Spinal cord (tissue), 10 donors: ENCODE data around the gene FAM185A. TPM values are rescaled to one million over a fixed set of nuclear protein-coding genes. Genes with fewer than 3 reads are reported as not detected.
A peak's percentile ranks its signal among the peaks of the same experiment; 100 is the strongest.
"Not testable (repeated sequence)": the region's sequence is repeated elsewhere in the genome, so short reads cannot be mapped to it uniquely, and the experiment has no call there.

Experiments used
- DNase-seq, 6 donors: peaks; one replicate each; pipeline versions ENCODE4 v3.0.0 to v3.0.0-alpha.2; 2013 to 2015; ENCODE audit warnings: low spot score in 6 of 6, low read depth in 4 of 6
- H3K27ac ChIP-seq: one replicate; pipeline ENCODE4 v1.5.1; 2013; ENCODE audit warnings: low read depth, low read length, control low read depth
- H3K27me3 ChIP-seq: one replicate; pipeline ENCODE4 v1.6.1; 2013; ENCODE audit warnings: low read length; ENCODE audit not compliant: control insufficient read depth, insufficient read depth
- H3K36me3 ChIP-seq: one replicate; pipeline ENCODE4 v1.6.1; 2013; ENCODE audit warnings: low read length; ENCODE audit not compliant: control insufficient read depth, insufficient read depth
- H3K4me1 ChIP-seq: one replicate; pipeline ENCODE4 v1.6.1; 2013; ENCODE audit warnings: low read length; ENCODE audit not compliant: control insufficient read depth, insufficient read depth
- H3K4me3 ChIP-seq: one replicate; pipeline ENCODE4 v1.5.1; 2013; ENCODE audit warnings: low read depth, low read length, control low read depth
- H3K9me3 ChIP-seq: one replicate; pipeline ENCODE4 v1.6.1; 2013; ENCODE audit warnings: low read length; ENCODE audit not compliant: control insufficient read depth, insufficient read depth
- WGBS: methylation state at CpG from one replicate; pipeline ENCODE4 v1.1.5; 2013; ENCODE audit warnings: missing lambda C conversion rate; ENCODE audit not compliant: insufficient coverage; 5-methylcytosine and 5-hydroxymethylcytosine counted together
- polyA plus RNA-seq, 2 donors: library from polyadenylated mRNA; unstranded; fragments of 120-200 nt; gene quantifications; one replicate each; pipeline ENCODE4 v1.2.1, GENCODE V29; 2013; ENCODE audit not compliant: insufficient read length in 2 of 2
- total RNA-seq, 2 donors: library from RNA; depleted of rRNA in 1 of 2; stranded (reverse); fragments of 120-200 nt in 1 of 2; fragments of >200 nt in 1 of 2; gene quantifications; one replicate each; pipeline versions ENCODE4 v1.2.3 to v1.2.4, GENCODE V29; 2013 to 2014
- donor health status: healthy.

The FAM185A gene
- total and polyA plus RNA-seq, 4 donors = 9.5 to 14.8 (median 13.0) TPM

DNA sequence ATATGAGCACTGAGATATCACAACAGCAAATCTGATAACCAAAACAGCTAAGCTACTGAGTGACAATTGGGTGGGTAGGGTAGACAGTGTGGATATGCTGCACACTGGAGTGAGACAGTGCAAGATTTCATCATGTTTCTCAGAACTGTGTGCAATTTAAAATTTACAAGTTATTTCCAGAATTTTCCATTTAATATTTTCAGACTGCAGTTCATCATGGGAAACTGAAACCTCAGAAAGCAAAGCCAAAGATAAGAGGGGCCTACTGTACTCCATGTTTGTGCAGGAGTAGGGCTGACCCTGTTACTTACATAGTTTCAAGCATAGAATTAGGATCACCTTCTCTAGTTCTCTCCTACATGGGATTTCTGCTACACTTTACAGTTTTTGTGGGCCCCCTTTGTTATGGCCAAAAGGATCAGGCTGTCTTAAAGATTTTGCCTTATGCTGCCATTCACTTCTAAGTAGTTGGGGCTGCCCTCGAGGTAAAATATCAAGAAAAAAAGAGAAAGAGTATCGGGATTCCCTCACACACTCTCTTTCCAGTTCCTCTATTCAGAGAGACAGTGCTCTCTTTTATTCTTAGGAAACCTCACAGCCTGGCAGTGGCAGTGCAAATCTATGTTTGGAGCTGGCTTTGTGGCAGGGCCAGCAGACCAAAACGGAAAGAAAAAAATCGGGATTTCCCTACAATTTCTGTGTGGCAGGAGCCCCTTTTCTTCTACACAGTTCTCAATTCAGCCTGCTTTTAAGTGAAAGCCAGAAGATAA lies 6.6 kb upstream of the FAM185A start:
- not testable (repeated sequence) for H3K4me1 ChIP-seq, H3K9me3 ChIP-seq, H3K27me3 ChIP-seq, H3K4me3 ChIP-seq, H3K36me3 ChIP-seq
- no CpG with 5 or more reads among the region's 4 CpGs for WGBS
- H3K27ac ChIP-seq = peak overlapping the region; percentile 84
- peak in 2 of 6 donors; percentile 21 to 24 for DNase-seq

DNA sequence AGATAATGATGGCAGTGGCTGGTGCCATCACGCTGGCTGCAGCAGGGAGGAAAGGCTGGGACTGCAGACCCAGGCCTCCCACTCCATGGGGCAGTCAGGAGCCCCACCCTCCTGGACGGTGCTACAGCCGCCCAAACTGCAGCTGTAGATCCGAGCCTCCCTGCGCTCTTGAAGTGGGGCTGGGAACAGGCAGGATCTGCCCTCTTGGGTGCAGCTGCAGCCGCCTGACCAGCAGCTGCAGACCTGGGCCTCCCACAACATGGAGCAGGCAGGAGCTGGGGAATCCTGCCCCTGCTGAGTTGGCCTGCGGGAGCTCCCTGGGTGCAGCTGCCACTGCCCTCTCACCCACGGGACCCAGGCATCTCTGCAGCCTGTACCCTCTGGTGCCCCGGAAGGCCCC lies 4.9 kb upstream of the FAM185A start:
- not testable (repeated sequence) for H3K4me1 ChIP-seq, H3K4me3 ChIP-seq, H3K9me3 ChIP-seq, H3K27ac ChIP-seq, H3K27me3 ChIP-seq, DNase-seq, H3K36me3 ChIP-seq
- 61% methylated on average over 4 of the region's 9 CpGs for WGBS

DNA sequence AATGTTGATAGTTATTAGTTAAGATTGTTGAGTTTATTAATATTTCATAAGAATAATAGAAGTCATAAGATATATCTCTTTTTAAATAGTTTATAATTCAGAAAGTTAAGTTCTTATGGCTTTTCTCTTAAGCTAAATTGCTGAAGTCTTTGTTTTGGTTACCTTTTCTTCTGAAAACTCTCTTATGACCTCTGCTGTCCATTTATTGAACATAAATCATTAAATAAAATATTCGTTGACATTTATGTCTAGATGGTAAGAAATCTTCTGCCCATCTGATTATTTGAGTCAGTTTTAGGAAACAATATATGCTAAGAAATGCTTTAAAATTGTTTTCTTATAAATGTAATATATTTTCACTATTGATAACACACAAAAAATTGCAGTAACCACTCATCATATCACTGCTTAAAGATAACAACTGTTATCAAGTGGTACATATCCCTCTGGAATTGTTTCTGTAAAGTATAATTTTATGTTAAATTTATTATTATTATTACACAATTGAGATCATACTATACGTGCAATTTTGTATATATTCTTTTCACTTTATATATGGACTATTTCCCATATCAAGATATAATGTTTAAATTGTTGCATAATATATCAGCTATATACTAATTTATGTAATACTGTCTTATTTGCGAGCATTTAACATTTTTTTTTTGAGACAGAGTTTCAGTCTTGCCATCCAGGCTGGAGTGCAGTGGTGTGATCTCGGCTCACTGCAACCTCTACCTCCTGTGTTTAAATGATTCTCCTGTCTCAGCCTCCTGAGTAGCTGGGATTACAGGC lies 3.1 kb upstream of the FAM185A start:
- H3K4me3 ChIP-seq, H3K36me3 ChIP-seq, H3K4me1 ChIP-seq, H3K27me3 ChIP-seq, H3K27ac ChIP-seq, H3K9me3 ChIP-seq, DNase-seq: not testable (repeated sequence)
- WGBS = 91% methylated on average over 1 of the region's 4 CpGs

DNA sequence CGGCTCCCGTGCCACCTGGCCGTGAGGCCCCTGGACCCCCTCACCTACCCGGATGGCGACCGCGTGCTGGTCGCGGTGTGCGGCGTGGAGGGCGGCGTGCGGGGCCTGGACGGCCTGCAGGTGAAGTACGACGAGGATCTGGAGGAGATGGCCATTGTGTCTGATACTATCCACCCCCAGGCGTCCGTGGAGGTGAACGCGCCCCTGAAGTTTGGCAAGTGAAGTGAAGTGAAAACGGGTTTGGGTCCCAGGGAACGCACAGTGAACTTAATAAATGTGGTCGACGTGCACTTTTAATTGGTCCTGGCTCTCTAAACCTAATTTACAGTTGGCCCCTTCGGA lies 617 bp downstream of the FAM185A start:
- H3K4me1 ChIP-seq, H3K9me3 ChIP-seq, H3K36me3 ChIP-seq, H3K27me3 ChIP-seq, H3K27ac ChIP-seq: not testable (repeated sequence)
- peak in 1 of 6 donors; percentile 1 for DNase-seq
- no CpG with 5 or more reads among the region's 26 CpGs for WGBS
- H3K4me3 ChIP-seq = peak overlapping the region; percentile 72

DNA sequence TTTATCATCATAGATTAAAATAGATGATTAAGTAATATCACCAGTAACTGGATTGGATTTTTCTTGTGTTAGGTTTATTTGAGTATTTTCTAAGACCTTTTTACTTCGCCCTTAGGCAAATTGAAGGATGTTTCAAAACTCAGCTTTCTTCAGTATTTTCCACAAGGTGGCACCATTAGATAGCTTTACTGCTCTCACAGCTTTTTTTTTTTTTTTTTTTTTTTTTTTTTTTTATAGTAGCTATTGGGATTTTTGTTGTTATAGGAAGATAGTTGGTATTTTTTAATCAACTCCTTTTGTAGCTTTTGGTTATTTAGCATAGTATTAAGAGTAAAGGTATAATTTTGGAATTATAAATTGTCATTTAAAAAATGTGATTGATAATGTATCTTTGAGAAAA lies 9.4 kb downstream of the FAM185A start:
- H3K4me3 ChIP-seq, H3K27ac ChIP-seq, H3K4me1 ChIP-seq, H3K27me3 ChIP-seq, H3K9me3 ChIP-seq, H3K36me3 ChIP-seq: not testable (repeated sequence)
- no CpG with 5 or more reads among the region's 1 CpG for WGBS
- peak in 2 of 6 donors; percentile 10 to 32 for DNase-seq

DNA sequence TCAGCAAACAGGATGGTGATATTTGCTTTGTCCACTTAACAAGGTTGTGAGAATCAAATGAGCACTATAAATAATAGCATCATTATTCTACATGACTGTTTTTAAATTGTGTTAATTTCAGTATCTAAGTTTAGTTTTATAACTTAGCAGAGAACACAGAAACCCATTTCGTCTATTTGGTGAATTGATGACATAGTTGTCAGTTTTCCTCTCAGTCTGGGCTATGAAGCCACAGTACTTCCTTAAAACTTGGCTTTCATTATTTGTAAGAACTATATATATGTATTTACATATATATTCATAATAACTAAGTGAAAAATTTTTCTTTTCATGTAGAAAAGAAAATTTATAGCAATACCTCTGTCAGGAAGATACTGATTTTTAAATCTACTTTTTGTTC lies 11.1 kb downstream of the FAM185A start:
- WGBS = no CpG with 5 or more reads among the region's 1 CpG
- not testable (repeated sequence) for H3K9me3 ChIP-seq, H3K27me3 ChIP-seq, H3K4me3 ChIP-seq, H3K27ac ChIP-seq, DNase-seq, H3K4me1 ChIP-seq, H3K36me3 ChIP-seq

DNA sequence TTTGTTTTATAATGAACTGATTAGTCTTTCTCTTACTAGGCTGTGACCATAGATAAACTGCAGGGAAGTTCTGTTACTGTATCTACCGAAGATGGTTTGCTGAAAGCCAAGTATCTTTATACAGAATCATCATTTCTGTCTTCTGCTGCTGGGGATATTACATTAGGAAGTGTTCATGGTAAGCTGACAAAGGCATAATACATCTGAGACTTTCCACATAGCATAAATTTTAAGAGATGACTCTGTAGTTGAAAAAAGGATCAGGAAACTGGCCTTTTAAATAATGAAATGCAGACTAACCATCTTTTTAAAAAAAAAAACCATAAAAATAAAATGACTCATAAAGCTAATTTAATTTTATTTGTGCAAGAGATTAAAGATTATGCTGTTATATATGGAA lies 12.4 kb downstream of the FAM185A start:
- not testable (repeated sequence) for H3K4me1 ChIP-seq, H3K27ac ChIP-seq, H3K4me3 ChIP-seq, H3K36me3 ChIP-seq, DNase-seq, H3K9me3 ChIP-seq, H3K27me3 ChIP-seq
- no CpG with 5 or more reads among the region's 1 CpG for WGBS

DNA sequence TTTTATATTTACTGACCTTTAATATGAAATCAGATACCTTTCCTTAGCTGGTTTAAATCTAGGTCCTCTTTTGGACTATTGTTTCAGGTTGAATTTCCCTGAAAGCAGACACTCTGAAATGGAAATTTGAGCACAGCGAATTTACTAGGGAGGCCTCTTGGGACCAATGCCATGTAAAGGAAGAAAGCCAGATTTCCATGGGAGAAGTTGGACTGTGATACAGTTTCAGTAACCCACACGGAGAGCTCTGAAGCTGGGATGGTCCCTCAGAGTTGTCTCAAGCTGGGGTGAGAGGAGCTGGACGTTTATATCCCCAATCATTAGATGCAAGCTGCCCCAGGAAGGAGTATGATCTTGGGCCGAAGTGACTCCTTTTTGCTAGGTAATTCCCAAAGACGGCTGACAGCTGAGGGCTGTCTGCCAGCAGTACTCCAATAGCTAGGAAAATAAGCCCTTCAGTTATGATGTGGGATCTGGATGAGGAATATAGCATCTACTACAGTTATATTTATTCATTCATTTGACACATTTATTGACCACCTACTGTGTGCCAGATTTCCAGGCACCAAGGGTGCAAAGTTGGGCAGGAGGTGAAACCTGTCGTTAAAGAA lies 14.6 kb downstream of the FAM185A start:
- peak in 1 of 6 donors; percentile 9 for DNase-seq
- H3K4me1 ChIP-seq, H3K9me3 ChIP-seq, H3K27ac ChIP-seq, H3K27me3 ChIP-seq, H3K36me3 ChIP-seq, H3K4me3 ChIP-seq: not testable (repeated sequence)
- WGBS = no CpG with 5 or more reads among the region's 6 CpGs

DNA sequence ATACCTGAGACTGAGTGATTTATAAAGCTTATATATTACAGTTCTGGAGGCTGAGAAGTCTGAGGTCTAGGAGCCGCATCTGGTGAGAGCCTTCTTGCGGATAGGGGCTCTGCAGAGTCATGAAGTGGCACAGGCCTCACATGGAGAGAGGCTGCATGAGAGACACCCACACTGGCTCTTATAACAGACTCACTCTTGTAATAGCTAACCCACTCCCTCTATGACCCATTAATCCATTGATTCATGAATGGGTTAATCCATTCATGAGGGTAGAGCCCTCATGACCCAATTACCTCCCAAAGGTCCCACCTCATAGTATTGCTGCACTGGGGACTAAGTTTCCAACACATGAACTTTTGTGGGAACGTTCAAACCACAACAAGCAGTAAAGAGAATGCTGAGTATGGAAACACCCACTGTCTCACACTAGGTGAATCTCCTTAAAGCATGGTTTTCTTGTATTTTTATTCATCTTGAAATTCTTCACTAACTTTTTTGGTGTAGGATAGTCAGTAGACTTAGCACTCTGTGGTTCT lies 20.9 kb downstream of the FAM185A start:
- H3K36me3 ChIP-seq, H3K27ac ChIP-seq, H3K9me3 ChIP-seq, H3K4me1 ChIP-seq, DNase-seq, H3K4me3 ChIP-seq, H3K27me3 ChIP-seq: not testable (repeated sequence)
- WGBS = no CpG with 5 or more reads among the region's 3 CpGs
